ENCODE measurements around the gene ENPP1. TPM values are rescaled to one million over a fixed set of nuclear protein-coding genes. Genes with fewer than 3 reads are reported as not detected.

The ENPP1 gene
- total RNA-seq, 1 experiment from 2014 or later: 1.1 TPM

- no peaks in the 10 kb centered on the region for H3K79me2 ChIP-seq (ENCODE audit: low read length)
- no peaks in the 10 kb centered on the region for H4K20me1 ChIP-seq (ENCODE audit: insufficient read depth, low read depth, low read length)
- H3K9me2 ChIP-seq (replicated peaks; ENCODE audit: insufficient read depth, low read length): no peaks in the 10 kb centered on the region
- no peaks in the 10 kb centered on the region for H3K4me1 ChIP-seq (ENCODE audit: low read length)
- H3K9me3 ChIP-seq (ENCODE audit: low read length): no peaks in the 10 kb centered on the region
- H3K9ac ChIP-seq (ENCODE audit: low read length): no peak overlapping the region
- no peak for DNase-seq
- H3K27me3 ChIP-seq (ENCODE audit: low read length): no peaks in the 10 kb centered on the region
- H2AFZ ChIP-seq (ENCODE audit: low read length): no peak overlapping the region
- no peak overlapping the region for H3K27ac ChIP-seq (ENCODE audit: low read length)
- H3K4me3 ChIP-seq (ENCODE audit: low read length): no peak overlapping the region
- no peaks in the 10 kb centered on the region for H3K36me3 ChIP-seq (ENCODE audit: insufficient read depth, low read length)
- no peak overlapping the region for H3K4me2 ChIP-seq (ENCODE audit: low read depth, low read length, poor library complexity, severe bottlenecking)
Measured at GRCh38 chr6:131937226-131937625, 129.4 kb downstream of the ENPP1 start.

- DNase-seq: no peak
- H3K27ac ChIP-seq (ENCODE audit: low read length): no peak overlapping the region
- H3K4me3 ChIP-seq (ENCODE audit: low read length): no peak overlapping the region
- H4K20me1 ChIP-seq (ENCODE audit: insufficient read depth, low read depth, low read length): no peaks in the 10 kb centered on the region
- H3K9me3 ChIP-seq (ENCODE audit: low read length): no peaks in the 10 kb centered on the region
- H3K79me2 ChIP-seq (ENCODE audit: low read length): no peaks in the 10 kb centered on the region
- H3K9ac ChIP-seq (ENCODE audit: low read length): no peak overlapping the region
- no peaks in the 10 kb centered on the region for H3K9me2 ChIP-seq (replicated peaks; ENCODE audit: insufficient read depth, low read length)
- H3K4me2 ChIP-seq (ENCODE audit: low read depth, low read length, poor library complexity, severe bottlenecking): no peak overlapping the region
- no peaks in the 10 kb centered on the region for H3K4me1 ChIP-seq (ENCODE audit: low read length)
- H2AFZ ChIP-seq (ENCODE audit: low read length): no peak overlapping the region
- H3K27me3 ChIP-seq (ENCODE audit: low read length): no peaks in the 10 kb centered on the region
- H3K36me3 ChIP-seq (ENCODE audit: insufficient read depth, low read length): no peaks in the 10 kb centered on the region
Measured at GRCh38 chr6:131937703-131938631, 130.1 kb downstream of the ENPP1 start.

Small RNA genes within 50 kb of the gene (small RNA-seq; reads per million reads assigned to genes)
- gene MIR548H5 (not detected), gene SELENOKP2 (not detected)

Other genes with a start within 250 kb of the ENPP1 start
- gene ARG1, start 234.8 kb upstream of the ENPP1 start, total RNA-seq (2014; rRNA removed; shearing (Covaris generic); ENCODE audit: low replicate concordance): not detected in 2 replicates
- 21.6 and 67.0 TPM in 2 replicates for gene MED23, start 179.8 kb upstream of the ENPP1 start, total RNA-seq (2014; rRNA removed; shearing (Covaris generic); ENCODE audit: low replicate concordance)
- not detected in 2 replicates for gene ENPP3, start 170.7 kb upstream of the ENPP1 start, total RNA-seq (2014; rRNA removed; shearing (Covaris generic); ENCODE audit: low replicate concordance)
- gene OR2A4, start 106.6 kb upstream of the ENPP1 start, total RNA-seq (2014; rRNA removed; shearing (Covaris generic); ENCODE audit: low replicate concordance): not detected in 2 replicates
- gene CTAGE9, start 97.0 kb upstream of the ENPP1 start, total RNA-seq (2014; rRNA removed; shearing (Covaris generic); ENCODE audit: low replicate concordance): not detected in 2 replicates
- not detected in 2 replicates for gene CCN2, start 143.4 kb downstream of the ENPP1 start, total RNA-seq (2014; rRNA removed; shearing (Covaris generic); ENCODE audit: low replicate concordance)

Data from Karpas-422 (cell line).